Measurements from ENCODE around the gene EHD1. TPM values are rescaled to one million over a fixed set of nuclear protein-coding genes. Genes with fewer than 3 reads are reported as not detected.
A peak's percentile ranks its signal among the peaks of the same experiment; 100 is the strongest.

Gene EHD1
- total and polyA plus RNA-seq, 2 experiments from 2014 or later, result 55.2 to 90.2 TPM

GRCh38 chr11:64865286-64866172 lies 12.9 kb downstream of the EHD1 start:
- H3K4me3 ChIP-seq, result peak overlapping the region; percentile 11; the same call in 1 of the 2 replicates
- TF ChIP-seq EZH2 (IDR thresholded peaks at IDR 0.05; ENCODE audit: insufficient read depth, poor library complexity, severe bottlenecking) (no peak), EZH2phosphoT487 (IDR thresholded peaks at IDR 0.05; ENCODE audit: insufficient read depth, low read depth) (no peak)
- DNase-seq, result peak; percentile 92
- H3K79me2 ChIP-seq (ENCODE audit: insufficient read depth), result peaks cover 91% of the 10 kb centered on the region
- peak overlapping the region; percentile 99 for H3K27ac ChIP-seq
- H3K9me3 ChIP-seq (ENCODE audit: low read depth), result no peaks in the 10 kb centered on the region
- H3K36me3 ChIP-seq (ENCODE audit: low read depth), result no peaks in the 10 kb centered on the region
- H2AFZ ChIP-seq, result no peak overlapping the region
- H4K20me1 ChIP-seq (ENCODE audit: insufficient read depth), result peaks cover 9% of the 10 kb centered on the region; the same call in 1 of the 2 replicates
- in situ Hi-C loops (cut with MboI), result no loop called here
- 30 to 31% methylated on average over 15 of the region's 15 CpGs for WGBS, 2 experiments (ENCODE audit: low coverage in 1 of 2, low lambda C conversion rate in 2 of 2, missing lambda C conversion rate in 2 of 2)
- H3K9ac ChIP-seq, result peak overlapping the region; percentile 84
- peaks cover 64% of the 10 kb centered on the region for H3F3A ChIP-seq (ENCODE audit: insufficient read depth)
- no peaks in the 10 kb centered on the region for H3K27me3 ChIP-seq (replicated peaks; ENCODE audit: insufficient read depth)
- H3K9me2 ChIP-seq (ENCODE audit: insufficient read depth), result no peaks in the 10 kb centered on the region
- peaks cover 65% of the 10 kb centered on the region for H3K4me1 ChIP-seq (ENCODE audit: insufficient read depth)
- H3K4me2 ChIP-seq (ENCODE audit: unreplicated experiment), result peak overlapping the region; percentile 76

GRCh38 chr11:64864473-64865285 lies 13.7 kb downstream of the EHD1 start:
- Histone ChIP-seq H3K4me2 (ENCODE audit: unreplicated experiment) (peak overlapping the region; percentile 76), H3K9ac (peak overlapping the region; percentile 84), H3K27me3 (replicated peaks; ENCODE audit: insufficient read depth) (no peaks in the 10 kb centered on the region), H3K4me1 (ENCODE audit: insufficient read depth) (peaks cover 57% of the 10 kb centered on the region), H3K9me2 (ENCODE audit: insufficient read depth) (no peaks in the 10 kb centered on the region), H2AFZ (no peak overlapping the region), H3F3A (ENCODE audit: insufficient read depth) (peaks cover 56% of the 10 kb centered on the region), H3K4me3 (peak overlapping the region; percentile 11; the same call in 1 of the 2 replicates), H3K79me2 (ENCODE audit: insufficient read depth) (peaks cover 91% of the 10 kb centered on the region), H4K20me1 (ENCODE audit: insufficient read depth) (peaks cover 9% of the 10 kb centered on the region; the same call in 1 of the 2 replicates), H3K36me3 (ENCODE audit: low read depth) (0 out of 2 replicates have a peak, but pooled peaks cover 2% of the 10 kb centered on the region), H3K27ac (peak overlapping the region; percentile 99), H3K9me3 (ENCODE audit: low read depth) (no peaks in the 10 kb centered on the region)
- WGBS, 2 experiments (ENCODE audit: low coverage in 1 of 2, low lambda C conversion rate in 2 of 2, missing lambda C conversion rate in 2 of 2), result 24 to 25% methylated on average over 18 of the region's 18 CpGs
- no peak for TF ChIP-seq EZH2phosphoT487 (IDR thresholded peaks at IDR 0.05; ENCODE audit: insufficient read depth, low read depth)
- TF ChIP-seq EZH2 (IDR thresholded peaks at IDR 0.05; ENCODE audit: insufficient read depth, poor library complexity, severe bottlenecking), result no peak
- peak; percentile 96 for DNase-seq
- in situ Hi-C loops (cut with MboI), result no loop called here

GRCh38 chr11:64864135-64864472 lies 14.3 kb downstream of the EHD1 start:
- in situ Hi-C loops (cut with MboI), result no loop called here
- Histone ChIP-seq H3K9me2 (ENCODE audit: insufficient read depth) (no peaks in the 10 kb centered on the region), H3F3A (ENCODE audit: insufficient read depth) (peaks cover 51% of the 10 kb centered on the region), H3K27me3 (replicated peaks; ENCODE audit: insufficient read depth) (no peaks in the 10 kb centered on the region), H3K27ac (peak overlapping the region; percentile 99), H3K79me2 (ENCODE audit: insufficient read depth) (peaks cover 94% of the 10 kb centered on the region), H3K36me3 (ENCODE audit: low read depth) (peaks cover 7% of the 10 kb centered on the region), H3K9ac (peak overlapping the region; percentile 84), H3K9me3 (ENCODE audit: low read depth) (no peaks in the 10 kb centered on the region), H2AFZ (no peak overlapping the region), H3K4me3 (peak overlapping the region; percentile 11; the same call in 1 of the 2 replicates), H3K4me2 (ENCODE audit: unreplicated experiment) (peak overlapping the region; percentile 76), H3K4me1 (ENCODE audit: insufficient read depth) (peaks cover 51% of the 10 kb centered on the region), H4K20me1 (ENCODE audit: insufficient read depth) (peaks cover 9% of the 10 kb centered on the region; the same call in 1 of the 2 replicates)
- no peak for TF ChIP-seq EZH2 (IDR thresholded peaks at IDR 0.05; ENCODE audit: insufficient read depth, poor library complexity, severe bottlenecking)
- no peak for TF ChIP-seq EZH2phosphoT487 (IDR thresholded peaks at IDR 0.05; ENCODE audit: insufficient read depth, low read depth)
- 16 to 19% methylated on average over 9 of the region's 9 CpGs for WGBS, 2 experiments (ENCODE audit: low coverage in 1 of 2, low lambda C conversion rate in 2 of 2, missing lambda C conversion rate in 2 of 2)
- no peak for DNase-seq

GRCh38 chr11:64863391-64864060 lies 14.9 kb downstream of the EHD1 start:
- H3K36me3 ChIP-seq (ENCODE audit: low read depth), result peaks cover 8% of the 10 kb centered on the region
- peak overlapping the region; percentile 99 for H3K27ac ChIP-seq
- no peaks in the 10 kb centered on the region for H3K9me3 ChIP-seq (ENCODE audit: low read depth)
- H2AFZ ChIP-seq, result no peak overlapping the region
- peaks cover 45% of the 10 kb centered on the region for H3K4me1 ChIP-seq (ENCODE audit: insufficient read depth)
- H3K9ac ChIP-seq, result peak overlapping the region; percentile 84
- peaks cover 94% of the 10 kb centered on the region for H3K79me2 ChIP-seq (ENCODE audit: insufficient read depth)
- H4K20me1 ChIP-seq (ENCODE audit: insufficient read depth), result 0 out of 2 replicates have a peak, but pooled peaks cover 4% of the 10 kb centered on the region
- H3K9me2 ChIP-seq (ENCODE audit: insufficient read depth), result no peaks in the 10 kb centered on the region
- DNase-seq, result peak; percentile 46
- H3K4me3 ChIP-seq, result peak overlapping the region; percentile 11; the same call in 1 of the 2 replicates
- no peak for TF ChIP-seq EZH2 (IDR thresholded peaks at IDR 0.05; ENCODE audit: insufficient read depth, poor library complexity, severe bottlenecking)
- TF ChIP-seq EZH2phosphoT487 (IDR thresholded peaks at IDR 0.05; ENCODE audit: insufficient read depth, low read depth), result no peak
- 52 to 62% methylated on average over 22 to 23 of the region's 23 CpGs for WGBS, 2 experiments (ENCODE audit: low coverage in 1 of 2, low lambda C conversion rate in 2 of 2, missing lambda C conversion rate in 2 of 2)
- H3K27me3 ChIP-seq (replicated peaks; ENCODE audit: insufficient read depth), result no peaks in the 10 kb centered on the region
- peak overlapping the region; percentile 76 for H3K4me2 ChIP-seq (ENCODE audit: unreplicated experiment)
- H3F3A ChIP-seq (ENCODE audit: insufficient read depth), result peaks cover 47% of the 10 kb centered on the region
- in situ Hi-C loops (cut with MboI), result no loop called here

Data from GM23248 (cell line).